Epithelial cell of esophagus (primary cell): ENCODE measurements around the gene ROBO1.

Experiments used
- DNase-seq: peaks from one replicate; pipeline ENCODE4 v3.0.0; 2010; ENCODE audit warnings: low read depth
- H3K4me3 ChIP-seq: 2 replicates; pipeline ENCODE4 v1.5.1; 2011; ENCODE audit warnings: mild to moderate bottlenecking, low read length, control low read depth
- TF ChIP-seq, protein P1 (sequence below): IDR thresholded peaks from 2 replicates; pipeline ENCODE4 v1.5.1; 2011; ENCODE audit warnings: low read depth, mild to moderate bottlenecking, low read length, control low read depth, inconsistent platforms; ENCODE audit not compliant: insufficient read depth; ENCODE audit errors: missing control alignments

The ROBO1 gene

DNA sequence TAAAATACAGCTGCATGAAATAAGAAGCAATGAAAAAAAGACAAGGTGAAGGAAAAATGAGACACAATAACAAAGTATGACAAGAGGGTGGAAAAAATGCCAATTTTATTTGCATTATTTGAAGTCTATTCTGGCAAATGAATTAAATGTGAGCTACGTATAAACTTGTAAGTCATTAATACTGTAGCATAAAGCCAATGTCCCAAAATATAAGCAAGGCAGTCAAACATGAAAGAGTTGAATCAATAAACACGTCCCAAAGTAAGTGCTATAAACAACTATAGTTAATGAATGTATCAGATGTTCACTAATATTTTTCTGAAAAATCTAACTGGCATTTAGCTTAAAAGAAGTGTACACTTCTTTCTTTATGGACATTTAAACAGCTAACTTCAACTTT, 481.9 kb downstream of the ROBO1 start:
- TF ChIP-seq, protein P1, sequence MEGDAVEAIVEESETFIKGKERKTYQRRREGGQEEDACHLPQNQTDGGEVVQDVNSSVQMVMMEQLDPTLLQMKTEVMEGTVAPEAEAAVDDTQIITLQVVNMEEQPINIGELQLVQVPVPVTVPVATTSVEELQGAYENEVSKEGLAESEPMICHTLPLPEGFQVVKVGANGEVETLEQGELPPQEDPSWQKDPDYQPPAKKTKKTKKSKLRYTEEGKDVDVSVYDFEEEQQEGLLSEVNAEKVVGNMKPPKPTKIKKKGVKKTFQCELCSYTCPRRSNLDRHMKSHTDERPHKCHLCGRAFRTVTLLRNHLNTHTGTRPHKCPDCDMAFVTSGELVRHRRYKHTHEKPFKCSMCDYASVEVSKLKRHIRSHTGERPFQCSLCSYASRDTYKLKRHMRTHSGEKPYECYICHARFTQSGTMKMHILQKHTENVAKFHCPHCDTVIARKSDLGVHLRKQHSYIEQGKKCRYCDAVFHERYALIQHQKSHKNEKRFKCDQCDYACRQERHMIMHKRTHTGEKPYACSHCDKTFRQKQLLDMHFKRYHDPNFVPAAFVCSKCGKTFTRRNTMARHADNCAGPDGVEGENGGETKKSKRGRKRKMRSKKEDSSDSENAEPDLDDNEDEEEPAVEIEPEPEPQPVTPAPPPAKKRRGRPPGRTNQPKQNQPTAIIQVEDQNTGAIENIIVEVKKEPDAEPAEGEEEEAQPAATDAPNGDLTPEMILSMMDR = no peak
- H3K4me3 ChIP-seq = no peak overlapping the region
- DNase-seq = no peak

DNA sequence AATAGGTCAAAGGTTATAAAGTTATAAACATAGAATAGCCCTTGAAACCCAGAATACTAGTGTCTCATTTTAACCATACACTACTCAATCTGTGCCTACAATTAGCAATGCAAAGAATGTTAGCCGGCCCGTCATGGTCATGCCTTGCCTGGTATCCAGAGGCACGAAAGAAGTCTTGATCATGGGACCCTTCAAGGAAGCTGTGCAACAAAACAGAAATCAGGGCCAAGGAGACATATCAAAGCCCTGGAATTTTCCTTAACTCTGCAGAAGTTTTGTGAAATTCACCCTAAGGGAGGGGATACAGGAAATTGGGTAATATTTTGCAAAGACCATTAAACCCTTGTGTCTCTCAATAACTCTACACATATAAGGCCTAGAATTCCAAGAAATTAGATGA, 482.4 kb downstream of the ROBO1 start:
- DNase-seq = no peak
- TF ChIP-seq, protein P1 = no peak
- no peak overlapping the region for H3K4me3 ChIP-seq

DNA sequence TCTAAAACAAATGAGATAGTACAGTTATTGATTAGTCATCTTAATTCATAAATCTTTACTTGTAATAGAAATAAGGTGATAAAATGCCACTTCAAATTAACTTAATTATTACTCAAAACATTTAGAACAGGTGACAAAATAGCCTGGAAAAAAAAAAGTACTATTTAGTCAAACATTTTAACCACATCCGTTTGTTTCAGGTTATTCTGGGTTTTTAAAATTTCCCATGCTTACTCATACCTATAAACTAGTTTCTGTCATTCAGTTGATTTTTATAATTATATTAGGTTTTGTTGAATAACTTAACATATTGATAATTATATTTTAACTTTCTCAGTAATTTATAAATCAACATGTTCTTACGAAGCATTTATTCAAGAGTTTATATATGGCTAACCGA, 483.0 kb downstream of the ROBO1 start:
- TF ChIP-seq, protein P1 = no peak
- no peak overlapping the region for H3K4me3 ChIP-seq

DNA sequence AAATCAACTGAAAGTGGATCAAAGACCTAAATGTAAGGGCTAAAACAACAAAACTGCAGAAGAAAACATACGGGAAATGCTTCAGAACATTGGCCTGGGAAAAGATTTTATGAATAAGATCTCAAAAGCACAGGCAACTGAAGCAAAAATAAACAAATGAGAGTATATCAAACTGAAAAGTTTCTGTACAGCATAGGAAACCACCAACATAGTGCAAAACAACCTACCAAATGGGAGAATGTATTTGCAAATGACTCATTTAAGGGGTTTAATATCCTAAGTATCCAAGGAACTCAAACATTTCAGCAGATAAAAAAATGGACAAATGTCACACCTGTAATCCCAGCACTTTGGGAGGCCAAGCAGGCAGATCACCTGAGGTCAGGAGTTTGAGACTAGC, 489.1 kb downstream of the ROBO1 start:
- TF ChIP-seq, protein P1 = no peak
- DNase-seq = no peak
- H3K4me3 ChIP-seq = no peak overlapping the region

More for the DNA sequence above, 483.0 kb downstream of the ROBO1 start:
- no peak for DNase-seq

DNA sequence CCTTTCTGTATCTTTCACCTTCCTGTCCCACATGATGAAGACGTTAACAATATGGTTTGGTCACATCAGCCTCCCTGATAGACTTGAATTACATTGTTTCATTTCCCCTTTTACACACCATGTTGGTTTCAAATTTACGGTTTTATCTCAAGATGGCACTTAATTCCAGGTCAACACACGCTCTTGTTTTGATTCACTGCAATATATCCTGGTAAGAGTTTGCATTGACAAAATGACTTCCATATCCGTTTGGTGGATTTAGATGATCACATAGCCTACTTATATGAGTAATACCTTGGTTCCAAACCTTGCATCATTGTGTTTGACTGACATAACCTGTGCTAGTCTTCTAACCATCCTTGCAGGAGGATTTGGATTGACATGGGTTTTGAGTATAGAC, 499.4 kb downstream of the ROBO1 start:
- no peak overlapping the region for H3K4me3 ChIP-seq
- no peak for DNase-seq
- TF ChIP-seq, protein P1 = no peak

DNA sequence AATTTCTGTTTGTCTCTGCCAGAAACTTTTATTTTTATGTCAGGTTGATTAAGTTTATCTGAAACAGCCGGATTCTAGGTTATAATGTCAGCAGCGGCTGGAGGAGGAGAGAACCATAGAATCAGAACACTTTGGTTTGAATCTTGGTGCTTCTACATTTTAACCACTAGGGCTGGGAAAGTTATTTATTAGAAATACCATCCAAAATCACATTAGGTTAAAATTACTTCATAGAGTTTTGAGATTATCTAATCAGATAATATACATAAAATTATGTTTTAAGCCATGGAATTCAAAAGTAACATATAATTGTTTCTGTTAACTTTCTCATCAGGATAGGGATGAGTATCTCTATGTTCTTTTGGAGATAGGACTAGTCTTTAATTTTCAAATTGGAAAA, 502.9 kb downstream of the ROBO1 start:
- no peak for DNase-seq
- TF ChIP-seq, protein P1 = no peak
- H3K4me3 ChIP-seq = no peak overlapping the region

DNA sequence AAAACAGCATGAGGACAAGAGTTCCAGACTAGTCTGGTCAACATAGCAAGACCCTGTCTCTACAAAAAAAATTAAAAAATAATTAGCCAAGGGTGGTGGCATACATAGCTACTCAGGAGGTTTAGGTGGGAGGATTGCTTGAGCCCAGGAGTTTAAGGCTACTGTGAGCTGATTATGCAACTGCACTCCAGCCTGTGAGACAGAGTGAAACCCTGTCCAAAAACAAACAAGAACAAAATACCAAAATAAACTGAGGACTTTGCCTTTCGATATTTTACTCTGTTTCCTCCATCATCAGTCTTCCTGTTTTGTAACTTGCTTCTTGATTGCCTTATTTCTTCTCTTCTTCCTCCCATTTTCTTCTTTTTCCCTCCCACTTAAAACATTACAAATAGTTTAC, 504.4 kb downstream of the ROBO1 start:
- TF ChIP-seq, protein P1 = no peak
- H3K4me3 ChIP-seq = no peak overlapping the region
- no peak for DNase-seq
